ENCODE results near the gene B4GAT1.
"Not testable (repeated sequence)": the region's sequence is repeated elsewhere in the genome, so short reads cannot be mapped to it uniquely, and the experiment has no call there.

Gene B4GAT1

GRCh38 chr11:66361502-66361941, 14.1 kb upstream of the B4GAT1 start:
- peak; percentile 9 for DNase-seq (ENCODE audit: insufficient read length)
- FAIRE-seq = no peak
- TF ChIP-seq POLR2AphosphoS5 (IDR thresholded peaks at IDR 0.05; ENCODE audit: low read depth, low read length) = no peak
- TF ChIP-seq TAF1 (IDR thresholded peaks at IDR 0.05; ENCODE audit: borderline replicate concordance, low read depth, low read length) = no peak
- no peak for TF ChIP-seq POLR2A (IDR thresholded peaks at IDR 0.05; ENCODE audit: low read depth, low read length)

- TF ChIP-seq POLR2A (IDR thresholded peaks at IDR 0.05; ENCODE audit: low read depth, low read length) = no peak
- no peak for TF ChIP-seq POLR2AphosphoS5 (IDR thresholded peaks at IDR 0.05; ENCODE audit: low read depth, low read length)
- no peak for TF ChIP-seq TAF1 (IDR thresholded peaks at IDR 0.05; ENCODE audit: borderline replicate concordance, low read depth, low read length)
- DNase-seq (ENCODE audit: insufficient read length) = peak; percentile 4
- FAIRE-seq = no peak
Observed at GRCh38 chr11:66360406-66361073, 13.1 kb upstream of the B4GAT1 start.

DNA sequence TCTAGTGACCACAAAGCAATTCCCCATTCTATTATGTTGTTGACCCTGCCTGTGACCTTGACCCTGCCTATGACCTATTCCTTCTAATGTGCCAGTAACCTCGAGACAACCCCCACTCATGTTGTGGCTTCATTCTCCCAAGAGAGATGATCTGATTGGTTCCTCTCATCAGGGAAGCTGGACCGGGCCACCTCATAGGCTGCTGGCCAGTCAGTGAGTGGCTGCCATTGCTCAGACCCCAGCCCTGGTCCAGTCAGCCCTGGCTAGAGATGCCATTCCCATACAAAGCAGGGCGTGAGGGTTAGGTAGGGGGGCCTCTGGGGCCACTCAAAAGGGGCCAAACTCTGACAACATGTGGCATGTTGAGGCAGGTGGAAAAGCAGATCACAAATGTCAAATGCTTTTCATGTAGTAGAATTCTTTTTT, 12.2 kb upstream of the B4GAT1 start:
- TF ChIP-seq POLR2A (IDR thresholded peaks at IDR 0.05; ENCODE audit: low read depth, low read length) (no peak), POLR2AphosphoS5 (IDR thresholded peaks at IDR 0.05; ENCODE audit: low read depth, low read length) (no peak), TAF1 (IDR thresholded peaks at IDR 0.05; ENCODE audit: borderline replicate concordance, low read depth, low read length) (no peak)
- DNase-seq (ENCODE audit: insufficient read length) (peak; percentile 4), FAIRE-seq (no peak)

DNA sequence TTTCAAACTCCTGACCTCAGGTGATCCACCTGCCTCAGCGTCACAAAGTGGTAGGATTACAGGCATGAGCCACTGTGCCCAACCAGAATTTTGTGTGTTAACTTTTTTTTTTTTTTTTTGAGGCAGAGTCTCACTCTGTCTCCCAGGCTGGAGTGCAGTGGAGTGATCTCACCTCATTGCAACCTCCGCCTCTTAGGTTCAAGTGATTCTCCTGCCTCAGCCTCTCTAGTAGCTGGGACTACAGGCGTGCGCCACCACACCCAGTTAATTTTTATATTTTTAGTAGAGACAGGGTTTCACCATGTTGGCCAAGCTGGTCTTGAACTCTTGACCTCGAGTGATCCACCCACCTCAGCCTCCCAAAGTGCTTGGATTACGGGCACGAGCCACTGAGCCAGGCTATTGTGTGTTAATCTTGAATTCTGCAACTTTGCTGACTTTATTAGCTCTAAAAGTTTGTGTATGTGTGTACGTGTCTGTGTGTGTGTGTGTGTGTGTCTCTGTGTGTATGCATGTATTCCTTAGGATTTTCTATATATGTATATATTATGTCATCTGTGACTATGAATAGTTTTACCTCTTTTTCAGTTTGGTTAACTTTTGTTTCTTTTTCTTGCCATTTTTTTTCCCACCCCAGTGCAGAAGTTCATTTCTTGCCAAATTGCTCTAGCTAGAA, 3.3 kb upstream of the B4GAT1 start:
- not testable (repeated sequence) for FAIRE-seq; DNase-seq (ENCODE audit: insufficient read length)

GRCh38 chr11:66349084-66349386, 1.6 kb upstream of the B4GAT1 start:
- DNase-seq (ENCODE audit: insufficient read length) = no peak
- TF ChIP-seq POLR2AphosphoS5 (IDR thresholded peaks at IDR 0.05; ENCODE audit: low read depth, low read length) (no peak), POLR2A (IDR thresholded peaks at IDR 0.05; ENCODE audit: low read depth, low read length) (no peak), TAF1 (IDR thresholded peaks at IDR 0.05; ENCODE audit: borderline replicate concordance, low read depth, low read length) (no peak)
- no peak for FAIRE-seq

GRCh38 chr11:66346476-66347424, 679 bp downstream of the B4GAT1 start:
- DNase-seq (ENCODE audit: insufficient read length) (no peak), FAIRE-seq (peak; percentile 58)
- TF ChIP-seq POLR2AphosphoS5 (IDR thresholded peaks at IDR 0.05; ENCODE audit: low read depth, low read length) = no peak
- TF ChIP-seq POLR2A (IDR thresholded peaks at IDR 0.05; ENCODE audit: low read depth, low read length) = no peak
- no peak for TF ChIP-seq TAF1 (IDR thresholded peaks at IDR 0.05; ENCODE audit: borderline replicate concordance, low read depth, low read length)

- TF ChIP-seq POLR2AphosphoS5 (IDR thresholded peaks at IDR 0.05; ENCODE audit: low read depth, low read length) = no peak
- no peak for TF ChIP-seq POLR2A (IDR thresholded peaks at IDR 0.05; ENCODE audit: low read depth, low read length)
- no peak for TF ChIP-seq TAF1 (IDR thresholded peaks at IDR 0.05; ENCODE audit: borderline replicate concordance, low read depth, low read length)
Observed at GRCh38 chr11:66345316-66345649, 2.1 kb downstream of the B4GAT1 start.

DNA sequence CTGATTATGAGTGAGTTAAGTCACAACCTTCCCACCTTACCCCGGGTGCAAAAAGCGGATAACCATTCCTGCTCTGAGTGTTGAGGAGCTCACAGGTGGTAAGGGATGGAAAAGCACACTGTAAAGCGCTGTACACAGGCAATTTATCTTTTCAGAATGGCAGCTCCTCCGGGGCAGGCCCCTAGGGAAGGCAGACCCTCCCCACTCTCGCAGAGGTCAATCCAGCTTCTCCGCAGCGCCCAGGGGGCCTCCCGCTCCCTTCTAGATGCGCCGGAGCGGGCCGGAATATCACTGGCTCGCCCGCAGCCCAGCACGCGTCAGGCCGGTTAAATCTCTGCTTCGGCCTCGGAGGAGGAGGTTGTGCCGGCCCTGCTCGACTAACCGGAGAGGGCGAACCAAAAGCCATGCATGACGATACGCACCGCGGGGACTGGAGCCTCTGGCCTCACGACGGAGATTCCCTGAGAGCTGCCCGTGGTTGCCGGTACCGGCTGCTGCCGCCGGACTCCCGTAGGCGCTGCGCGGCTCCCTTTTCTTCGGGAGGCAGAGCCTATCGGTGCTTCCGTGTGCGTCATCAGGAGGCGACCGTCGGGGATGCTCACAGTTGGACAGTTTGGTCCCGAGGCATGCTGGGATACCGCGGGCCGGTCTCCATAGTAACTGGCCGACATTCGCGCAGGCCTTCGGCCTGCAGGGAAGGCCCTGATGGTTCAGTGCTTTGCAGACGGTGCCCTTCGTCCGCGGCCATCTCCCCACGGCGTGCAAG, 2.7 kb downstream of the B4GAT1 start, which contains the start of gene BRMS1:
TSS of gene BRMS1 (minus strand) at position 555 of the 766 bp plus-strand sequence. CDS start 2,870 bp downstream, outside the sequence.
- TF ChIP-seq POLR2A (IDR thresholded peaks at IDR 0.05; ENCODE audit: low read depth, low read length) = peak; percentile 97
- TF ChIP-seq POLR2AphosphoS5 (IDR thresholded peaks at IDR 0.05; ENCODE audit: low read depth, low read length) = peak; percentile 94
- peak; percentile 66; the same call in 1 of the 2 replicates for TF ChIP-seq TAF1 (IDR thresholded peaks at IDR 0.05; ENCODE audit: borderline replicate concordance, low read depth, low read length)
- DNase-seq (ENCODE audit: insufficient read length) (peak; percentile 97), FAIRE-seq (peak; percentile 99)

More at GRCh38 chr11:66345316-66345649, 2.1 kb downstream of the B4GAT1 start:
- FAIRE-seq (no peak), DNase-seq (ENCODE audit: insufficient read length) (no peak)

GRCh38 chr11:66343176-66343575, 4.3 kb downstream of the B4GAT1 start:
- TF ChIP-seq POLR2A (IDR thresholded peaks at IDR 0.05; ENCODE audit: low read depth, low read length) = no peak
- no peak for TF ChIP-seq POLR2AphosphoS5 (IDR thresholded peaks at IDR 0.05; ENCODE audit: low read depth, low read length)
- no peak for TF ChIP-seq TAF1 (IDR thresholded peaks at IDR 0.05; ENCODE audit: borderline replicate concordance, low read depth, low read length)
- DNase-seq (ENCODE audit: insufficient read length) (no peak), FAIRE-seq (no peak)

- DNase-seq (ENCODE audit: insufficient read length) = no peak
- no peak for FAIRE-seq
Observed at GRCh38 chr11:66341502-66342126, 5.8 kb downstream of the B4GAT1 start.

More at GRCh38 chr11:66341502-66342126, 5.8 kb downstream of the B4GAT1 start:
- TF ChIP-seq TAF1 (IDR thresholded peaks at IDR 0.05; ENCODE audit: borderline replicate concordance, low read depth, low read length) (no peak), POLR2AphosphoS5 (IDR thresholded peaks at IDR 0.05; ENCODE audit: low read depth, low read length) (peak; percentile 41; the same call in 1 of the 2 replicates)

All from GM12892 (cell line).